Adipose tissue (tissue), 3 donors: ENCODE measurements around the gene GASK1A. TPM values are rescaled to one million over a fixed set of nuclear protein-coding genes. Genes with fewer than 3 reads are reported as not detected.
"Not testable (repeated sequence)": the region's sequence is repeated elsewhere in the genome, so short reads cannot be mapped to it uniquely, and the experiment has no call there.

ENCODE experiments used
- H3K27ac ChIP-seq: one replicate; pipeline ENCODE4 v1.5.1; 2013; ENCODE audit warnings: low read depth, low read length
- WGBS, 3 donors: extraction: QIAGEN DNeasy Blood & Tissue Kit; methylation state at CpG; one replicate each; pipeline ENCODE4 v1.1.7; 2013; 5-methylcytosine and 5-hydroxymethylcytosine counted together
- polyA plus RNA-seq, 3 donors: library from polyadenylated mRNA; stranded (reverse); fragments of 200-250 nt; gene quantifications; one replicate each; pipeline ENCODE4 v1.2.3, GENCODE V29; 2013
- donor health status: healthy with polysubstance abuse.
- donor health status: Bipolar disorder and iron deficiency.
- donor health status: healthy.

GASK1A gene
- 1 to 10 TPM; 1.6 to 7.8 (median 4.5) TPM for polyA plus RNA-seq

- WGBS, 3 donors, result 2% methylated on average over 70 to 80 of the region's 80 CpGs
- H3K27ac ChIP-seq, result no peak within 1 kb of the TSS
Measured at GRCh38 chr3:42979044-42979972, at the start of gene GASK1A. GASK1A (plus strand) TSS chr3:42979311; CDS start chr3:42979643, 332 bp downstream.

- WGBS, 3 donors, result 86 to 90% (median 87%) methylated on average over 5 of the region's 5 CpGs
- no peak overlapping the region for H3K27ac ChIP-seq
Measured at GRCh38 chr3:42934111-42934510, 45.0 kb upstream of the GASK1A start.

GRCh38 chr3:42934910-42935309 lies 44.2 kb upstream of the GASK1A start:
- 50 to 67% (median 67%) methylated on average over 2 of the region's 2 CpGs for WGBS, 3 donors
- no peak overlapping the region for H3K27ac ChIP-seq

GRCh38 chr3:42935472-42935871 lies 43.6 kb upstream of the GASK1A start:
- H3K27ac ChIP-seq, result no peak overlapping the region
- 77 to 91% (median 82%) methylated on average over 1 of the region's 1 CpG for WGBS, 3 donors

GRCh38 chr3:42936157-42936981 lies 42.7 kb upstream of the GASK1A start:
- H3K27ac ChIP-seq, result no peak overlapping the region
- 63 to 67% (median 66%) methylated on average over 40 to 43 of the region's 43 CpGs for WGBS, 3 donors

- no peak overlapping the region for H3K27ac ChIP-seq
- 89 to 94% (median 93%) methylated on average over 3 of the region's 3 CpGs for WGBS, 3 donors
Measured at GRCh38 chr3:42937334-42937733, 41.8 kb upstream of the GASK1A start.

GRCh38 chr3:42942693-42943092 lies 36.4 kb upstream of the GASK1A start:
- 81 to 86% (median 82%) methylated on average over 1 of the region's 1 CpG for WGBS, 3 donors
- H3K27ac ChIP-seq, result no peak overlapping the region

- WGBS, 3 donors, result 86 to 88% (median 88%) methylated on average over 5 of the region's 5 CpGs
- no peak overlapping the region for H3K27ac ChIP-seq
Measured at GRCh38 chr3:42946050-42946449, 33.1 kb upstream of the GASK1A start.

GRCh38 chr3:42957573-42957972 lies 21.5 kb upstream of the GASK1A start:
- WGBS, 3 donors, result 75 to 88% (median 84%) methylated on average over 3 of the region's 3 CpGs
- H3K27ac ChIP-seq, result no peak overlapping the region

GRCh38 chr3:42960282-42960681 lies 18.8 kb upstream of the GASK1A start:
- 36 to 79% (median 74%) methylated on average over 5 of the region's 5 CpGs for WGBS, 3 donors
- H3K27ac ChIP-seq, result no peak overlapping the region

GRCh38 chr3:42960786-42961185 lies 18.3 kb upstream of the GASK1A start:
- 91 to 100% (median 94%) methylated on average over 1 of the region's 1 CpG for WGBS, 3 donors
- no peak overlapping the region for H3K27ac ChIP-seq

GRCh38 chr3:42961633-42962032 lies 17.5 kb upstream of the GASK1A start:
- WGBS, 3 donors, result 5 to 8% (median 8%) methylated on average over 4 of the region's 4 CpGs
- no peak overlapping the region for H3K27ac ChIP-seq

GRCh38 chr3:42963269-42963668 lies 15.8 kb upstream of the GASK1A start:
- WGBS, 3 donors, result 67 to 89% (median 72%) methylated on average over 2 of the region's 2 CpGs
- H3K27ac ChIP-seq, result no peak overlapping the region

GRCh38 chr3:42964266-42964665 lies 14.8 kb upstream of the GASK1A start:
- 73 to 86% (median 83%) methylated on average over 4 of the region's 4 CpGs for WGBS, 3 donors
- H3K27ac ChIP-seq, result no peak overlapping the region

GRCh38 chr3:42970557-42970956 lies 8.6 kb upstream of the GASK1A start:
- H3K27ac ChIP-seq, result no peak overlapping the region

GRCh38 chr3:42970976-42971772 lies 7.9 kb upstream of the GASK1A start:
- WGBS, 3 donors, result 83 to 94% (median 90%) methylated on average over 3 of the region's 3 CpGs
- H3K27ac ChIP-seq, result no peak overlapping the region

GRCh38 chr3:42974906-42975305 lies 4.2 kb upstream of the GASK1A start:
- WGBS, 3 donors, result 88 to 93% (median 91%) methylated on average over 3 of the region's 3 CpGs

GRCh38 chr3:42975456-42975855 lies 3.7 kb upstream of the GASK1A start:
- H3K27ac ChIP-seq, result no peak overlapping the region
- WGBS, 3 donors, result 81 to 84% (median 81%) methylated on average over 2 of the region's 2 CpGs

More at GRCh38 chr3:42974906-42975305, 4.2 kb upstream of the GASK1A start:
- not testable (repeated sequence) for H3K27ac ChIP-seq
